SK-N-MC (cell line): ENCODE measurements around the gene ATP13A4.
A peak's percentile ranks its signal among the peaks of the same experiment; 100 is the strongest.

Experiments used
- DNase-seq: peaks from one replicate; pipeline ENCODE4 v3.0.0-alpha.2; 2011; ENCODE audit warnings: low read depth, low spot score
- H3K27ac ChIP-seq: fragments of 200-600 bp; sonication (generic); 2 replicates; pipeline ENCODE4 v1.5.1; 2016; ENCODE audit warnings: mixed run types
- H3K36me3 ChIP-seq: fragments of 200-600 bp; sonication (generic); 2 replicates; pipeline ENCODE4 v1.6.1; 2017; ENCODE audit warnings: antibody characterized with exemption, low read length, mixed read lengths; ENCODE audit not compliant: insufficient read depth
- H3K4me3 ChIP-seq: fragments of 200-600 bp; sonication (generic); 2 replicates; pipeline ENCODE4 v1.5.1; 2016
- H3K9ac ChIP-seq: fragments of 200-600 bp; sonication (generic); 2 replicates; pipeline ENCODE4 v1.8.0; 2017; ENCODE audit warnings: mixed run types, mixed read lengths; ENCODE audit not compliant: insufficient read length
- H3K9me3 ChIP-seq: fragments of 200-600 bp; sonication (generic); 2 replicates; pipeline ENCODE4 v1.6.1; 2017; ENCODE audit warnings: low read depth, mild to moderate bottlenecking, antibody characterized with exemption, low read length, moderate library complexity, mixed read lengths
- EZH2 ChIP-seq: fragments of 200-600 bp; sonication (generic); IDR thresholded peaks from one replicate; pipeline ENCODE4 v1.6.1; 2017; ENCODE audit warnings: antibody characterized with exemption
- FOXP2 ChIP-seq: optimal IDR thresholded peaks from 2 replicates; pipeline ENCODE3; 2011; ENCODE audit warnings: mild to moderate bottlenecking, moderate library complexity; ENCODE audit not compliant: insufficient read depth; ENCODE audit errors: extremely low read length, control extremely low read depth
- POLR2AphosphoS5 ChIP-seq: IDR thresholded peaks from 2 replicates; pipeline ENCODE4 v1.6.1; 2012; ENCODE audit warnings: mild to moderate bottlenecking, low read depth, low read length, borderline replicate concordance

Gene ATP13A4

GRCh38 chr3:193464889-193465288 lies 89.8 kb downstream of the ATP13A4 start:
- H3K9ac ChIP-seq: no peak overlapping the region
- H3K9me3 ChIP-seq: no peaks in the 10 kb centered on the region
- no peak for TF ChIP-seq FOXP2
- TF ChIP-seq EZH2: no peak
- TF ChIP-seq POLR2AphosphoS5: no peak
- no peak overlapping the region for H3K4me3 ChIP-seq
- no peak for DNase-seq
- no peak overlapping the region for H3K27ac ChIP-seq
- H3K36me3 ChIP-seq: no peaks in the 10 kb centered on the region

- DNase-seq: no peak
- Histone ChIP-seq H3K9ac (no peak overlapping the region), H3K27ac (no peak overlapping the region), H3K4me3 (0 out of 2 replicates have a peak overlapping the region, but pooled peaks have one; percentile 1), H3K36me3 (no peaks in the 10 kb centered on the region), H3K9me3 (no peaks in the 10 kb centered on the region)
- no peak for TF ChIP-seq POLR2AphosphoS5
- no peak for TF ChIP-seq EZH2
- TF ChIP-seq FOXP2: no peak
Observed at GRCh38 chr3:193457526-193457925, 97.2 kb downstream of the ATP13A4 start.

- Histone ChIP-seq H3K4me3 (no peak overlapping the region), H3K9ac (no peak overlapping the region), H3K27ac (no peak overlapping the region), H3K36me3 (no peaks in the 10 kb centered on the region), H3K9me3 (no peaks in the 10 kb centered on the region)
- TF ChIP-seq FOXP2: no peak
- TF ChIP-seq EZH2: no peak
- TF ChIP-seq POLR2AphosphoS5: no peak
- DNase-seq: no peak
Observed at GRCh38 chr3:193452338-193452737, 102.4 kb downstream of the ATP13A4 start.

DNA sequence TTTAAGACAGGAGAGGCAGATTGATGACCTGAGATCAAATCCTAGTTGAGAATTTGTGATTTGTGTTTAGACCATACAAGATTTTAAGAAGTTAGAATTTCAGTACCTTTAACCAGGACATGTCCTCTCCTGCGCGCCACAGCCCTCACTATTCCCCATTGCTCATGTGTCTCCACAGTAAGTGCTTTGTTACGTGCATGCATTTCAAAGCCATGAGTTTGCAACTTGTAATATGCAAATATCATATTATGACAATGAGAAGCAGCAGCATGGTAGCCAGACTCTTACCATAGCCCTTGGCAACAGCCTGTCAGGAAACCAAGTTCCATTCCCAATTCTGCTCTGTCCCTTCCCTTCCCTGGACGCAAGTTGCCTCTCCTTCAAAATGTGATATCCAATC lies 102.8 kb downstream of the ATP13A4 start:
- Histone ChIP-seq H3K4me3 (no peak overlapping the region), H3K9me3 (no peaks in the 10 kb centered on the region), H3K9ac (no peak overlapping the region), H3K27ac (no peak overlapping the region), H3K36me3 (no peaks in the 10 kb centered on the region)
- TF ChIP-seq EZH2: no peak
- TF ChIP-seq FOXP2: no peak
- TF ChIP-seq POLR2AphosphoS5: no peak
- DNase-seq: no peak

GRCh38 chr3:193446965-193447602 lies 107.6 kb downstream of the ATP13A4 start:
- H3K36me3 ChIP-seq: no peaks in the 10 kb centered on the region
- no peak overlapping the region for H3K4me3 ChIP-seq
- no peak for DNase-seq
- TF ChIP-seq EZH2 (no peak), FOXP2 (no peak), POLR2AphosphoS5 (no peak)
- no peaks in the 10 kb centered on the region for H3K9me3 ChIP-seq
- H3K9ac ChIP-seq: no peak overlapping the region
- no peak overlapping the region for H3K27ac ChIP-seq

DNA sequence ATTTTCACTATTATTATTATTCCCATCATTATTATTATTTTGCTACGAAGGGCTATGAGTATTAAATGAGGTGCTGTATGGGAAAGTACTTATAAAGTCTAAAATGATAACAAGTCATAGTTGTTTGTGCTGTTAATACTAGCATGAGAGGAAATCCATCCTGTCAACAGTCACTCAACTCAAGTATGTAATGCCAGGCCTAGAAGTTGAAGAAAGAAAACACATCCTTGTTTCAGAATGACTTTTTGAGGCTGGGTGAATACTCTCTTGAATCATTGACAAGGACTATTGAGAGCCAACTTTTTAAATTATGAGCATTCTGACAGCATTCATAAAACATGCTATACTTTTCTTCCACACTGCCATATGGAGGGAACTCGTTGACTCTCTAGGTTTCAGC lies 115.3 kb downstream of the ATP13A4 start:
- H3K9me3 ChIP-seq: no peaks in the 10 kb centered on the region
- no peak for DNase-seq
- no peaks in the 10 kb centered on the region for H3K36me3 ChIP-seq
- no peak overlapping the region for H3K4me3 ChIP-seq
- TF ChIP-seq POLR2AphosphoS5 (no peak), FOXP2 (no peak), EZH2 (no peak)
- H3K27ac ChIP-seq: no peak overlapping the region
- H3K9ac ChIP-seq: no peak overlapping the region

DNA sequence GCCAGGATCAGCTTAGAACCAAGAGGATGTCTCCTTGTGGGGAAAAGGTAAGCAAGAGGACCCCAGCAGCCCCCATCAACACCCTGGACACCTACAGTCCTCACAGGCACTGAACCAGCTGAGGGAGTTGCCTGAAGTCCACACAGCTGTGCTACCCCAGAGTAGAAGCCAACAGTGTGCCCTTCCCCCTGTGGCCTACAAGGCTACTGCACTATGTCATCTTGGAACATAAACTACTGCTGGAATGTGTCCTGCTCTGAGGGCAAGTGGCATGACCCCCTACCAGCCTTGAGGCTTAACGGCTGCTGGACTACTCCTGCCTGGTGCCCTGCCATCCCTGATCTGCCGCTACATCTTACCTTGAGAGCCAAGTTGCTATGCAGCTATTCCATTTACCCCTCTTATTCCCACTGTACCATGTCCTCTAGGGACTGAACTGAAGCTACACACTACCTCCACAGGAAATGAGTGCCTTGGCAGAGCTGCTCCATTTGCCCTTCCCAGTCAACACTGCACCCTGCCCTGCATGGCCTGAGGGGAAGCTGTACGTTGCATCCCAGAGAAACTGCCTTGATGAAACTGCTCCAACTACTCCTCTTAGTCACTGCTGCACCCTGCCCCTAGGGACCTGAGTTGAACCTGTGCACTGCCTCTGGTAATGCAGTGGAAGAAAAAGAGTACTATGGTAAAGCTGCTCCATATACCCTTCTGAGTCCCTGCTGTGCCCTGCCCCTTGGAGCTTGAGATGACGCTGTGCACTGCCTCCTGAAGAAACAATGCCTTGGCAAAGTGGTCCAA lies 135.9 kb downstream of the ATP13A4 start:
- no peak overlapping the region for H3K4me3 ChIP-seq
- no peaks in the 10 kb centered on the region for H3K36me3 ChIP-seq
- no peak for DNase-seq
- TF ChIP-seq EZH2 (no peak), POLR2AphosphoS5 (no peak), FOXP2 (no peak)
- no peak overlapping the region for H3K9ac ChIP-seq
- no peak overlapping the region for H3K27ac ChIP-seq
- no peaks in the 10 kb centered on the region for H3K9me3 ChIP-seq

DNA sequence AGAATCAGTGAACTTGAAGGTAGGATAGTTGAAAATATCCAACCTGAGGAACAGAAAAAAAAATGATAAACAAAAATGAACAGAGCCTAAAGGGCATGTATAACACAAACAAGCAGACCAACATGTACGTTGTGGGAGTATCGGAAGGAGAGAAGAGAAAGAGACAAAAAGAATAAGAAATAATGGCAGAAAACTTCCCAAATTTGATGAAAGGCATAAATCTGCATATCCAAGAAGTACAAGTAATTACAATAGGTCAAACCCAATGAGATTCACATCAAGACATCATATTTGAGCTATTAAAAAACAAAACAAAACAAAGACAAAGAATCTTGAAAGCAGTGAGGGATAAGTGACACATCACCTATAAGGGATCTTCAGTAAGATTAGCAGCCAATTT lies 138.1 kb downstream of the ATP13A4 start:
- Histone ChIP-seq H3K27ac (no peak overlapping the region), H3K4me3 (no peak overlapping the region), H3K9me3 (no peaks in the 10 kb centered on the region), H3K36me3 (no peaks in the 10 kb centered on the region), H3K9ac (no peak overlapping the region)
- no peak for TF ChIP-seq POLR2AphosphoS5
- TF ChIP-seq FOXP2: no peak
- TF ChIP-seq EZH2: no peak
- DNase-seq: no peak
